Activated CD8-positive, alpha-beta memory T cell treated with anti-CD3 and anti-CD28 coated beads, Interleukin-2, amount 10 ng/mL, durations not matched to agents 7 days and 5 days (primary cell): Measurements from ENCODE around the gene MEIOSIN. TPM values are rescaled to one million over a fixed set of nuclear protein-coding genes. Genes with fewer than 3 reads are reported as not detected.
"Not testable (repeated sequence)": the region's sequence is repeated elsewhere in the genome, so short reads cannot be mapped to it uniquely, and the experiment has no call there.

ENCODE experiments used
- ATAC-seq: fragments of 150-1000 bp; cut with Tn5 transposase; one replicate; pipeline ENCODE4 v1.10.0; 2021; ENCODE audit warnings: moderate library complexity
- CTCF ChIA-PET: fragments of 350-600 bp; sonication (Branson Sonifier 250); formaldehyde crosslinking; loops from one replicate; lab custom pipeline; 2021; ENCODE audit warnings: antibody characterized with exemption; lab: Charles Lee
- DNase-seq: peaks from one replicate; pipeline ENCODE4 v3.0.0-alpha.2; 2020
- H3K27ac Mint-ChIP-seq: one replicate; pipeline ENCODE4 v1.8.0; 2021; ENCODE audit warnings: mild to moderate bottlenecking, mixed read lengths
- H3K27me3 Mint-ChIP-seq: one replicate; pipeline ENCODE4 v1.8.0; 2021; ENCODE audit warnings: mixed read lengths
- H3K36me3 Mint-ChIP-seq: one replicate; pipeline ENCODE4 v1.8.0; 2021; ENCODE audit warnings: mild to moderate bottlenecking, mixed read lengths
- H3K4me1 Mint-ChIP-seq: one replicate; pipeline ENCODE4 v1.8.0; 2021; ENCODE audit warnings: mixed read lengths
- H3K4me3 Mint-ChIP-seq: one replicate; pipeline ENCODE4 v1.8.0; 2021; ENCODE audit warnings: mild to moderate bottlenecking, moderate library complexity, mixed read lengths
- H3K9me3 Mint-ChIP-seq: one replicate; pipeline ENCODE4 v1.8.0; 2022; ENCODE audit warnings: low read depth, mixed read lengths
- total RNA-seq, 2 experiments: library from RNA; stranded (reverse); gene quantifications; one replicate each; pipeline ENCODE4 v1.2.3, GENCODE V29; 2021

MEIOSIN gene
- total RNA-seq, 2 experiments from 2014 or later = not detected

DNA sequence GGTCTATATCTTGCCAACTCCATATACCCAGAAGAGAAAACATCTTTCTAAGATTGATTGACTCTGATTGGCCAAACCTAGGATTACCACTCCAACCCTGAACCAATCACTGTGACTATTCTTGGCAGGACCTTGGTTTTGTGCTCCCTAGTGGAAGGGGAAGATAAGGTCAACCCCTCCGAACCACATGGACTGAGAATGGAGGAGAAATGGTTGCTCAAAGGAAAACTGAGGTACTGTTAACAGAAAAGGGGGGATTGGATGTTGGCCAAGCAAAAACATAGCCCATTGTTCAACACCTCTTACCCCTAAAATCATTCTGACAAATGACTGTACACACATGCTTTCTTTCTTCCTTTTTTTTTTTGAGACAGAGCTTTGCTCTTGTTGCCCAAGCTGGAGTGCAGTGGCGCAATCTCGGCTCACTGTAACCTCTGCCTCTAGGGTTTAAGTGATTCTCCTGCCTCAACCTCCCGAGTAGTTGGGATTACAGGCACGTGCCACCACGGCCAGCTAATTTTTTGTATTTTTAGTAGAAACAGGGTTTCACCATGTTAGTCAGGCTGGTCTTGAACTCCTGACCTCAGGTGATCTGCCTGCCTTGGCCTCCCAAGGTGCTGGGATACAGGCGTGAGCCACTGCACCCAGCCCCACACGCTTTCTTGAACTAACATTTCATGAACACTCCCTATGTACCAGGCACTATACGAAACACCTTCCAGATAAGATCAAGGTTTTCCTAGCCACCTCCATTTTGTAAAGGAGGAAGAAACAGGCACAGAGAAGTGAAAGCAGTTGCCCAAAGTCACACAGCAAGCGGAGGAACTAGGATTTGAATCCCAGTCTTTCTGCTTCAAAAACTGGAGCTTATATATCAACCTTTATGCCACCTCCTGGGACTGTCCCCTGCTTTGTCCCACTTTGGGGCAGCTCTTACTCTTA, 6.5 kb downstream of the MEIOSIN start:
- peaks cover 17% of the 10 kb centered on the region for H3K27me3 Mint-ChIP-seq
- no peak for ATAC-seq
- no peak overlapping the region for H3K4me3 Mint-ChIP-seq
- no peak for DNase-seq
- H3K9me3 Mint-ChIP-seq = no peaks in the 10 kb centered on the region
- no peaks in the 10 kb centered on the region for H3K36me3 Mint-ChIP-seq
- no peak overlapping the region for H3K27ac Mint-ChIP-seq
- CTCF ChIA-PET = interaction anchor here (0.7 to 2.1 kb wide), 3 partner anchors 9 to 181 kb away, joined by 3 to 4 read pairs (median 3); no protein-coding TSS in a partner anchor
- H3K4me1 Mint-ChIP-seq = no peaks in the 10 kb centered on the region

DNA sequence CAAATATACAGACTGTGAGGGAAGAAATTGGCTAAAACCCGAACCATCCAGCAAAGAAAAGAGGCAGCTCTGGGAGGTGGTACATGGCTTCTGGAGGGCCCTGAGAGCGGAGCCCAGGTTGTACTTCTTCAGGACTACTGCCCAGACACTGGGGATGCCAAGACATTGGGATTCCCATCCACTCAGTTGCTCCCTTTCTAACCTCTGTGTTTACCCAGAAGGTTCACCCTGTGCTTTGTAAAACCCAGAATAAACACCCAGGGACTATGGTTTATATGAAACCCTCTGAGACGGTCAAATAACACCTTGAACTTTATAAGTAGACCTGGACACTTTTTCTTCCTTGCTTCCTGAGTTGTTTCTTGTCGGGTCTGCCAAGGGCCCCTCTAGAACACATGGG, 9.7 kb downstream of the MEIOSIN start:
- DNase-seq = no peak
- H3K27me3 Mint-ChIP-seq = peaks cover 26% of the 10 kb centered on the region
- no peak for ATAC-seq
- H3K36me3 Mint-ChIP-seq = no peaks in the 10 kb centered on the region
- H3K9me3 Mint-ChIP-seq = no peaks in the 10 kb centered on the region
- no peaks in the 10 kb centered on the region for H3K4me1 Mint-ChIP-seq
- H3K4me3 Mint-ChIP-seq = no peak overlapping the region
- no peak overlapping the region for H3K27ac Mint-ChIP-seq
- CTCF ChIA-PET = interaction anchor here (0.6 kb wide), 1 partner anchor 36 kb away, joined by 3 read pairs; no protein-coding TSS in a partner anchor

DNA sequence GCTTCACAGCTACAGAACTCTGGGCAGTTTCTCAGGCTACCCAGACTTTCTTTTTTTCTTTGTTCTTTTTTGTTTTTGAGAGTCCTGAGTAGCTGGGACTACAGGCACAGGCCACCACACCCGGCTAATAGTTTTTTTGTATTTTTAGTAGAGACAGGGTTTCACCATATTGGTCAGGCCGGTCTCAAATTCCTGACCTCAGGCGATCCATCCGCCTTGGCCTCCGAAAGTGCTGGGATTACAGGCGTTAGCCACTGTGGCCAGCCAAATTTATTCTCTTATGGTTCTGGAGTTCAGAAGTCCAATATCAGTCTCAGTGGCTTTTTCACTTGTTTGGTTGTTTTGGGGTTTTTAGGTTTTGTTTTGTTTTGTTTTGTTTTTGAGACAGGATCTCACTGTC, 12.4 kb downstream of the MEIOSIN start:
- Mint-ChIP-seq H3K27me3 (peaks cover 22% of the 10 kb centered on the region), H3K4me3 (no peak overlapping the region), H3K9me3 (no peaks in the 10 kb centered on the region), H3K27ac (no peak overlapping the region), H3K36me3 (no peaks in the 10 kb centered on the region), H3K4me1 (no peaks in the 10 kb centered on the region)
- DNase-seq (no peak), ATAC-seq (no peak)
- CTCF ChIA-PET = interaction anchor here (0.9 kb wide), 1 partner anchor 15 kb away, joined by 3 read pairs; the partner anchor contains the start of gene FBXO46

DNA sequence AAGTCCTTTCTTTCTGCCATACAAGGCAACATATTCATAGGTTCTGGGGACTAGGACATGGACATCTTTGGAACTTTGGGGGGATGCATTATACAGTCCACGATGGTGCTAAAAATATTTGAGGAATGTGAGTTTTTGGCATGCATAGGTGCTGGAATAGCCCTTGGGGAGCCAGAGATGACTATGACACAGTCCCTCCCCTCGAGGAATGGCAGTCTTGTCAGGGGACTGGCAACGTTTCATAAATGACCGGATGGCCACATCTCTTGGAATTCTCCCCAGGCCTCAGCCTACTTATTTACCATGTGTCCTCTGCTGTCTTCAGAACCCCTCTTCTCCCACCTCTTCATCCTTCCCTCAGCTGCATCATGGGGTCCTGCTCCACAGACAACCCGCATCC, 13.6 kb downstream of the MEIOSIN start:
- ATAC-seq = no peak
- CTCF ChIA-PET = no interaction called here
- no peak overlapping the region for H3K4me3 Mint-ChIP-seq

DNA sequence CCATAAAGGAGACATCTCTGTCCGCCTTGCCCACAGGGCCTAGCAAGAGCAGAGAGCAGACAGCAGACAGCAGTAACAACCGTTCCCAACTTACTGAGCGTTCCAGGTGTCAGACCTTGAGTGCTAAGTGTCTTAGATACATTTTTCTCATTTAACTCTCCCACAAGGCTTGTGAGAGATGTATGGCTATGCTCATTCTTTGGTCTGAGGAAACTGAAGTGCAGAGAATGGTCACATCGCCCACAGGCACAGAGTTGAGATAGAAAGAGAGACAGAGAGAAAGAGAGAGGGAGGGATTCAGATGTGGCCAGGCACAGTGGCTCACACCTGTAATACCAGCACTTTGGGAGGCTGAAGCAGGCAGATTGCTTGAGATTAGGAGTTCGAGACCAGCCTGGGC, 14.3 kb downstream of the MEIOSIN start:
- CTCF ChIA-PET = no interaction called here
- Mint-ChIP-seq H3K27me3 (peaks cover 19% of the 10 kb centered on the region), H3K4me1 (no peaks in the 10 kb centered on the region), H3K9me3 (no peaks in the 10 kb centered on the region), H3K27ac (no peak overlapping the region), H3K36me3 (no peaks in the 10 kb centered on the region), H3K4me3 (no peak overlapping the region)
- ATAC-seq (no peak), DNase-seq (no peak)

More for the DNA sequence above, 13.6 kb downstream of the MEIOSIN start:
- Mint-ChIP-seq H3K27me3 (peaks cover 22% of the 10 kb centered on the region), H3K27ac (no peak overlapping the region), H3K36me3 (no peaks in the 10 kb centered on the region), H3K4me1 (no peaks in the 10 kb centered on the region), H3K9me3 (no peaks in the 10 kb centered on the region)
- DNase-seq = no peak

DNA sequence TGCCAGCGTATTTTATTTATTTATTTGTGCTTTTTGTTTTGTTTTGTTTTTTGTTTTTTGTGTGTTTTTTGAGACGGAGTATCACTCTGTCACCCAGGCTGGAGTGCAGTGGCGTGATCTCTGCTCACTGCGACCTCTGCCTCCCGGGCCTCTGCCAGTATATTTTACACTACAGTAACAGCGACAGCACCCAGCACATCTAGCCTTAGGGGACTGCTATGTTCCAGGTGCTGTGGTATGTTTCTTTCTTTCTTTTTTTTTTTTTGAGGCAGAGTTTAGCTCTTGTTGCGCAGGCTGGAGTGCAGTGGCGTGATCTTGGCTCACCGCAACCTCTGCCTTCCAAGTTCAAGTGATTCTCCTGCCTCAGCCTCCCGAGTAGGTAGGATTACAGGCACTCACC, 18.2 kb downstream of the MEIOSIN start:
- not testable (repeated sequence) for DNase-seq, H3K27me3 Mint-ChIP-seq, H3K4me3 Mint-ChIP-seq, ATAC-seq, H3K4me1 Mint-ChIP-seq, H3K36me3 Mint-ChIP-seq, H3K27ac Mint-ChIP-seq, H3K9me3 Mint-ChIP-seq
- CTCF ChIA-PET = interaction anchor here (1.2 to 1.5 kb wide), 2 partner anchors 18 kb away, joined by 3 to 5 read pairs; partner anchors contain the start of gene SIX5

DNA sequence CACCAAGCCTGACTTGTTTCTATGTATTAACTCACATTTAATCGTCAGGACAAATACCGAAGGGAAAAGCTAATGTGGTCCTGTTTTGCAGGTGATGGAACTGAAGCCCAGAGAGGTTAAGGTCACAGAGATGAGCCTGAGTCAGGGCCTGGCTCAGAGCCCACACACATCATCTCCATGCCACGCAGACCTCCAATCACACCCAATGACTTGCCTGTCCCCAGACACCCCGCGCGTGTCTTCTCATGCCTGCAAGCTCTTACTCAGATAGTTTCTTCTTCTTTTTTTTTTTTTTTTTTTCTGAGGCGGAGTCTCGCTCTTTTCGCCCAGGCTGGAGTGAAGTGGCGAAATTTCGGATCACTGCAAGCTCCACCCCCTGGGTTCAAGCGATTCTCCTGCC, 19.4 kb downstream of the MEIOSIN start:
- ATAC-seq = no peak
- H3K36me3 Mint-ChIP-seq = no peaks in the 10 kb centered on the region
- no peaks in the 10 kb centered on the region for H3K9me3 Mint-ChIP-seq
- peaks cover under 1% of the 10 kb centered on the region for H3K27me3 Mint-ChIP-seq
- no peak overlapping the region for H3K27ac Mint-ChIP-seq
- CTCF ChIA-PET = interaction anchor here (1.3 to 1.5 kb wide), 2 partner anchors 17 to 18 kb away, joined by 3 to 5 read pairs; no protein-coding TSS in a partner anchor
- H3K4me1 Mint-ChIP-seq = no peaks in the 10 kb centered on the region
- no peak overlapping the region for H3K4me3 Mint-ChIP-seq
- DNase-seq = no peak

DNA sequence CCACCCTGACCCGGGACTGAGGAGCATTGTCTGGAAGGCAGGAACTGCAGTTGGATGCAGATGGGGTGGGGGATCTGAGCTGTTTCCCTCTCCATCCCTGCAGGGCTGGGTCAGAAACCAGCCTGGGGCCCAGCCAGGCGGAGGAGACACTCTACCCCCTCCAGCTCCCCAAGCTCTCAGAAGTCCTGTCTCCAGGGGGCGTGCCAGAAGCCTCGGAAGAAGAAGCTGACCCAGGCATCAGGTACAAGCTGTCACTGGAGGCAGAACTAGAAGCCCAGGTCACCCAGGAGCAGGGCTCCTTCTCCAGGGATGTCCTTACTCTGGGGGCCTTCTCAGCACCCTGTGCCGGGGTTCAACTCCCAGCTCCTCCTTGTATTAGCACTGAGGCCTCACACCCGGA, 20.3 kb downstream of the MEIOSIN start:
- Mint-ChIP-seq H3K27ac (no peak overlapping the region), H3K4me1 (no peaks in the 10 kb centered on the region), H3K4me3 (no peak overlapping the region), H3K36me3 (no peaks in the 10 kb centered on the region), H3K9me3 (no peaks in the 10 kb centered on the region), H3K27me3 (no peaks in the 10 kb centered on the region)
- ATAC-seq (no peak), DNase-seq (no peak)
- CTCF ChIA-PET = interaction anchor here (1.1 to 2.4 kb wide), 3 partner anchors 16 to 261 kb away, joined by 3 to 10 read pairs (median 3); partner anchors contain the start of gene SIX5

DNA sequence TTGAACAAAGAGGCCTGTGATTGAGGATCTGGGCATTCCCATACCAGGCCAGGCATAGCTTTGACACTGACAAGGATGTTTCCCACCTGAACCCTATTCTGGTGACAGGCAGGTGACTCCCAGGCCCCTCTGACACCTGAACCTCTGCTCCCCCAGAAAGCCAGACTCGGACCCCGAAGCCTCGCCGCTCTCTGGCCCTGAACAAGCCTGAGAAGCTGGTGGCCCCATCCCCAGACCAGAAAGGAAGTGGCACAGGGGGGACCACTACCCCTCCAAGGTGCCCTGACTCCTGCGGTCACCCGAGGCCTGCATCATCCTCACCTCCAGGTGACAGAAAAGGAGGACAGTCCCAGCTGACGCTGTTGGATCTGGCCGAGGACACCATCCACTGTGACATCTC, 21.1 kb downstream of the MEIOSIN start:
- no peaks in the 10 kb centered on the region for H3K27me3 Mint-ChIP-seq
- H3K36me3 Mint-ChIP-seq = no peaks in the 10 kb centered on the region
- no peak for DNase-seq
- H3K27ac Mint-ChIP-seq = no peak overlapping the region
- CTCF ChIA-PET = interaction anchor here (2.4 kb wide), 1 partner anchor 16 kb away, joined by 10 read pairs; the partner anchor contains the start of gene SIX5
- H3K9me3 Mint-ChIP-seq = no peaks in the 10 kb centered on the region
- ATAC-seq = no peak
- H3K4me1 Mint-ChIP-seq = no peaks in the 10 kb centered on the region
- no peak overlapping the region for H3K4me3 Mint-ChIP-seq

DNA sequence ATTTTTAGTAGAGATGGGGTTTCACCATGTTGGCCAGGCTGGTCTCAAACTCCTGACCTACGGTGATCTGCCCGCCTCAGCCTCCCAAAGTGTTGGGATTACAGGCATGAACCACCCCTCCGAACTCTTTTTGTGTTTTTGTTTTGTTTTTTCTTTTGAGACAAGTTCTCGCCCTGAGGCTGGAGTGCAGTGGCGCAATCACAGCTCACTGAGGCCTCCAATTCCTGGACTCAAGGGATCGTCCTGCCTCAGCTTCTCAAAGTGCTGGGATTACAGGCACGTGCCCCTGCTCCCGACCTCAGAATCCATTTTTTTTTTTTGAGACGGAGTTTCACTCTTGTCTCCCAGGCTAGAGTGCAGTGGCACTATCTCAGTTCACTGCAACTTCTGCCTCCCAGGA, 24.5 kb downstream of the MEIOSIN start:
- Mint-ChIP-seq H3K4me1 (no peaks in the 10 kb centered on the region), H3K9me3 (no peaks in the 10 kb centered on the region), H3K4me3 (no peak overlapping the region), H3K27ac (no peak overlapping the region), H3K27me3 (peaks cover 2% of the 10 kb centered on the region), H3K36me3 (no peaks in the 10 kb centered on the region)
- no peak for ATAC-seq
- CTCF ChIA-PET = interaction anchor here (1.6 to 1.7 kb wide), 2 partner anchors 12 to 42 kb away, joined by 6 read pairs; partner anchors contain the start of gene SIX5
- DNase-seq = no peak

DNA sequence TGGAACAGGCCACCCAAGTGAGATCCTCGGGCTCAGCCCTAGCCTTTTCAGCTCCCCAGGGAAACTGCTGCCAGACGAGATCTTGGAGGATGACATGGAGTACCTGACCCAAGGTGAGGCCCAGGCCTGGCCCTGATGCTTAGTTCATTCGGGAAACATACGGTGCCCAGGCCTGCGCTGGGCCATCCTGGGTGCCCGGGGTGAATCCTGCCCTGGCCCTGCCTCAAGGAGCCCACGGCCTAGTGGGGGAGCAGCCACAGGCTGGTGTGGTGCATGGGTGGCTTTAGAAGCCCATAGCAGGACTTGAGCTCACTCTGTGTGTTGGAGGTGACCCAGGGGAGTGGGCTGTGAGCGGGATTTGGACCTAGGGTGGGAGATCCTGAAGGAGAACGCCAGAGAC, 25.7 kb downstream of the MEIOSIN start:
- CTCF ChIA-PET = no interaction called here

DNA sequence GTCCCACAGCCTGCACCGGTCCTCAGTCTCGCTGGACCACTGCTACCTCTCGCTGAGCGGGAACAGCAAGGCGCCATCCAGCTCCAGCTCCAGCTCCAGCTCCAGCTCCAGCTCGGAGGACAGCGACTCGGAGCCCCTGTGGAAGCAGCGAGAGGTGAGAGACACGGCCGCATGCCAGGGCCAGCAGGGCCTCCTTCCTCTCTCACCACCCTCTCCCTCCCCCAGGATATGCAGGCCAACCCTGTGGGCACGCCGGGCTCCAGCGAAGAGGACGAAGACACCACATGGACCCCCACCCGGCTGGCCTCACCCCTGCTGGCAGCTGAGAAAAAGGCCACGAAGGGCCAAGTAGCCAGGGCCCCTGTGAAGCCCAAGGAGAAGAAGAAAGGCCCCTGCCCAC, 28.5 kb downstream of the MEIOSIN start:
- Mint-ChIP-seq H3K27ac (no peak overlapping the region), H3K36me3 (no peaks in the 10 kb centered on the region), H3K4me3 (no peak overlapping the region), H3K9me3 (no peaks in the 10 kb centered on the region), H3K4me1 (no peaks in the 10 kb centered on the region), H3K27me3 (peaks cover 11% of the 10 kb centered on the region)
- DNase-seq (no peak), ATAC-seq (no peak)
- CTCF ChIA-PET = interaction anchor here (2.4 kb wide), 1 partner anchor 8 kb away, joined by 10 read pairs; the partner anchor contains the start of gene SIX5

More for the DNA sequence above, 25.7 kb downstream of the MEIOSIN start:
- H3K36me3 Mint-ChIP-seq = no peaks in the 10 kb centered on the region
- H3K27ac Mint-ChIP-seq = no peak overlapping the region
- no peaks in the 10 kb centered on the region for H3K4me1 Mint-ChIP-seq
- ATAC-seq (no peak), DNase-seq (no peak)
- H3K27me3 Mint-ChIP-seq = peaks cover 4% of the 10 kb centered on the region
- H3K4me3 Mint-ChIP-seq = no peak overlapping the region
- no peaks in the 10 kb centered on the region for H3K9me3 Mint-ChIP-seq

DNA sequence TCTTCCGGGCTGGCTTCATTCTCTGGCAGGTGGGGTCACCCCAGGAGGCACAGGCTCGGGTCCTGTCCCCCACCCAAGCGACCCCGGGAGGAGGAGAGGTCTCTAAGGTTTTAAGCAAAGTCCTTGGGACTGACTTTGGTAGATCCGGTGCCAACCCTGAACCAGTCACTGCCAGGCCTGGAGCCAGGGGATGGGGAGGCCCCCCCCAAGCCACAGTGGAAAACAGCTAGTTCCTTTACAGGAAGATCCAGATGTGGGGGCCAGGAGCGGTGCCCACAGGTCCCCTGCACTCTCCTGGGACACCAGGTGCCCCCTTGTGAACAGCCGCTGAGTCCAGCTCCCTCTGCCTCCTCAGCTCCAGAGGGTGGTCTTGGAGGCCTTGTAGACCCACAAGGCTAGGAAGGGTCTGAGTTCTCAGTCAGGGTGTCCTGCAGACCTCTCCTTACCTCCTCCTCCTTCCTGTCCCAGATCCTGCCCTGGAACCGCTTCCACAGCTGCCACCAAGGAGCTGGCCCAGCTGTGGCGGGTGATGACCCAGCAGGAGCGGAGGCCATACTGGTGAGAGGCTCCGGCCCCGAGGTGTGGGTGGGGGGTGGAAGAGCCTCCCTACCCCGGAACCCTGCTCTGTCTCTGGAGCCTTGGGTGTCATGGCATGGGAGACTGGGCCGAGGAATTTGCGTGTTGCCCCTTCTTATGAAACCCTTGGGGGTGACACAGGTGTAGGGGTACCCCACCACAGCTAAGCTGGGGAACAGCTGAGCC, 29.8 kb downstream of the MEIOSIN start:
- Mint-ChIP-seq H3K27ac (no peak overlapping the region), H3K9me3 (no peaks in the 10 kb centered on the region), H3K36me3 (no peaks in the 10 kb centered on the region), H3K4me1 (no peaks in the 10 kb centered on the region), H3K4me3 (no peak overlapping the region), H3K27me3 (peaks cover 20% of the 10 kb centered on the region)
- CTCF ChIA-PET = interaction anchor here (1.0 to 1.9 kb wide), 2 partner anchors 29 to 54 kb away, joined by 3 to 9 read pairs; partner anchors contain the start of gene DMWD
- no peak for DNase-seq
- no peak for ATAC-seq
